CD4-positive, alpha-beta T cell treated with Interleukin-6 for 4 hours (primary cell): ENCODE results near the gene PBX2.
"Not testable (repeated sequence)": the region's sequence is repeated elsewhere in the genome, so short reads cannot be mapped to it uniquely, and the experiment has no call there.

Experiments
- DNase-seq: peaks from one replicate; pipeline ENCODE4 v3.0.0-alpha.2; 2020; ENCODE audit warnings: mixed read lengths

The PBX2 gene

DNA sequence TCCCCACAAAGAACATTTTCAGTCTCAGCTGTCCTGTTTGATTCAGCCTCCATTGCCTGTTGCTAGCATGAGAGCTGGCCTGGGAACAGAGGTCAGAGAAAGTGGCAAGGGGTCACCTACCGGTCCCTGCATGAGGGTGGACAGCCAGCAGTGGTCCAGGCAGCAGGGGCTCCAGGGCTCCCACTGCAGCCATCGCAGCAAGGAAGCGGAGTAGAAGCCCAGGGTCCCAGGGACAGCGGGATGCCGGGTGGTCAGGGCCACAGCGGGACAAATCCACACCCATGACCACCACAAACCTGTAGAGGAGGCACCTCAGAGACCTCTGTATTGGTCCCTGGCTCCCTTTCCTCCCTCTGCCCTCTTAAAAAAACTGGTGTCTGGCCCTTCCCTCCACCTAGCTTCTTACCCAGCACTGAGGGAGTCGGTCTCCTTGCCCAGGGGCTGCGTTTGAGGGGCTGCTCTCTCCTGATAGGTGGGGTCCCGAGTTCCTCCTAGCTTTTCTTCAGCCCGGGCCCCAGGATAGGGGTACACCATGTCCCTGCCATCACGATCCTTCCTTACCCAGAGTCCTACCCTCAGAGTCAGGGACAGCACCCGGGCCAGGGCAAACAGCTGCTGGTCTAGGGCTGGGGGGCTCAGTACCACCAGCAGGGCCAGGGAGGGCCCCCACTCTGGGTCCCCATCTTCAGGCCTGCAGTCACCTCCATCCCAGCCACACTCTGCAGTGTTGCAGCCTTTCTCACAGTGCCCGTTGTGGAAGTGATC is 10.9 kb upstream of the PBX2 start:
- no peak for DNase-seq

DNA sequence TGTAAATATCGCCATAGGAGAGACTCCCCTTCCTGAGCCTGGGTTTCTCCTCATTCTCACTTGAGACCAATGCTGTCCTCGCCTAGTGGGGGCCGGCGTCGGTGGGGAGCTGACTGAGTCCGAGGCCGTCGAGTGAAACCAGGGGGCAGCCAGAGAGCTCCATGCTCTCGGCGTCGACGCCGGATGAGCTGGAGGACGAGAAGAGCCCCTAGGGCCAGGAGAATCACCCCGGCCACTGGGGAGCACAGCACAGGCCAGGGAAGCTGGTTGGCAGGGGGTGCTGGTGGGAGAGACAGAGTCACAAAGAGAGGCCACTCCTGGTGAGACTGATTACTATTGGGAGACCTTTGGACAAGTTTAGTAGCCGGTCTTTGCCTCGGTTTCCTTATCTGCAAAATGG is 8.9 kb upstream of the PBX2 start:
- no peak for DNase-seq

DNA sequence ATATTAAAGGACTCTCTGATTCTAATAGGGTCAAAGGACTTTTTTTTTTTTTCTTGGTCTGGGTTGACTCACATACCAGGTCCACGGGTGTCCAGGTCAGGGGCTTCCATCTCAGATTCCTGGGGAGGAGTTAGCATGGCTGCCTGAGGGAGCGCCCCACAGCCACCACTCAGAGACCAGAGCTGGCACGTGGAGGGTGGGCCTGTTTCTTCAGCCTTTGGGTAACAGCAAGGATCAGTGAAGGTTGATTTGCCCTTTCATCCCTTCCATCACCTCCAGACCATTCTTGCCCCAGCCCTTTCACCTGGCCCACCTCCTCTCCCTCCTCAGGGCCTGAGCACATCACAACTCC is 8.3 kb upstream of the PBX2 start:
- DNase-seq, result no peak

DNA sequence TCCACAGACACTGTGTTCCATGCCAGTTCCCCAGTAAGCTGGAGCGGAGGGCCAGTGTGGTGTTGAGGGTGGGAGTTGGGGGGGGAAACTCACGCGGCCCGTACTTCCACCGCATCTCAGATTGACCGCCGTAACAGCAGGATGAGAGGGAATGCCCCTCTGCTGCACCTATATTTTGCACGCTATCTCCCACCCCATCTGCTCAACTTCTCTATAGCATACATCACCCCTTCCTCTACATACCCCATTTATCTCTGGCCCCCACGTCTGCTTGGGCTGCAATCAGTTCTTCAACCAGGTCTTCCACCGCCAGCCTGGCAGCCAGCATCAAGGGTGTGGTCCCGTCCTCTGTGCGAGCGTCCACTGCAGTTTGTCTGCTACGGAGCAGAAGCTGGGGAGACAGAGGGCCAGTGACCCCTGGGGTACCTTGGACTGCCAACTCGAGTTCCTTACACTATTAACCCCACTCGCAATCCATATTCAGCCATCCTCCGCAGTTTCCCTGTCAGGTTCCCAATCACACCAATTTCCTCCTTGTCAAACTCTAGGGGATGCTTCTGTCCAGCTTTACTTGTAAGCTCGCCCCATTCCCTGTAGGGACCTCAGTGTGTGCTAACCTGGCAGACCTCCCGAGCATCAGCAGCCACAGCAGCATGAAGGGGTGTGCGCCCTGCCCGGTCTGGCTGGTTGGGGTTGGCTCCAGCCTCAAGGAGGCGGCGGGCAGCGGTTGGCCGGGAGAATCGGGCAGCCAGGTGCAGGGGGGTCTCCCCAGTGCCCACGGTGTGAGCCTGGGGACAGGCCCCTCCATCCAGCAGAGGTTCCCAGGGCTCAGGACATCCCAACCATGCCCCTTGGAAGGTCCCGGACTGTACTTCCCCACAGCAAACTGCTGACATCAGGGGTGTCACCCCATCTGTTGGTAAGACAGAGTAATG is 6.9 kb upstream of the PBX2 start:
- no peak for DNase-seq

DNA sequence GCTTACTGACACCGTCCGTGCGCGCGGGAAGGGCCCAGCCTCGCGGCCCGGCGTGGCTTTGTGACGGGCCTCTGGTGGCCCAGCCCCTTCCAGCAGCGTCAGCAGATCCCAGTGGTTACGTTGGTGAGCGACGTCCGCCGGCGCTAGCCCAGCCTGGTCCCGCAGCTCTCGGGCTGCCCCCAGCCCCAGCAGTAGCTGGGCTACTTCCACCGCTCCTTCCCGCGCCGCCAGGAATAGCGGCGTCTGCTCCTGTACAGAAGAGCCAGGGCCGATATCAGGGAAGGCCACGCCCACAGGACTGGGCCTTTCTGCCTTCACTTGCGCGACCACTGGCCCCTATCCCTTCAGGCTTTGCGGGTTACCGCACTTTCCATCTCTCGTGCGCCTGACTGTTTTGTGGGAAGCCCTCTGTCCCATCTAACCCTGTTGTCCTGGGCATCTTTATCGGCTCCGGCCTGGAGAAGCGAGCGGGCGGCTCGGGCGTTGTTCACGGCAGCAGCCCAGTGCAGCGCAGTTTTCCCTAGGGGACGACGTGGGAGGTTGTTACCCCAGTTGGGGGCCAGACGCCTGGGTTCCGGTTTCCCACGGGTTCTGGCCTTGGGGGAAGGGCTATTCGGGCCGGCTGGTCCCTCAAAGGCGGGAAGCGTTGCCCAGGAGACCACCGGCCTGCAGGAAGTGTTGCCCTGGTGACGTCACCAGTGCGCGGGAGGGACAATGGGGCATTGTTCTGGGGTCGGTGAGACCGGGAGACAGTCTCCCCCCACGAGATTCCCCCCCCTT is 6.1 kb upstream of the PBX2 start:
- DNase-seq, result peak; percentile 61

DNA sequence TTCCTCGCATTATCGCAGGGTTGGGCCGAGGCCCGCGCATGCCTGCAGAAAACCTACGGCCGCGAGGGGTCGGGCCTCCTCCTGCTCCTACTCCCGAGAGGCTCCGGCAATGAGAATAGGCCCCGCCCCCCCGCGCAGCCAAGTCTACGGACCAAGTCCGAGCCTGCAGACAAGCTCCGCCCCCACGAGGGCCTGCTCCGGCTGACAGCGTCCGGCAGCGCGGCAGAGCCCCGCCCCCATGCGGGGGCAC is 5.6 kb upstream of the PBX2 start:
- peak; percentile 100 for DNase-seq

DNA sequence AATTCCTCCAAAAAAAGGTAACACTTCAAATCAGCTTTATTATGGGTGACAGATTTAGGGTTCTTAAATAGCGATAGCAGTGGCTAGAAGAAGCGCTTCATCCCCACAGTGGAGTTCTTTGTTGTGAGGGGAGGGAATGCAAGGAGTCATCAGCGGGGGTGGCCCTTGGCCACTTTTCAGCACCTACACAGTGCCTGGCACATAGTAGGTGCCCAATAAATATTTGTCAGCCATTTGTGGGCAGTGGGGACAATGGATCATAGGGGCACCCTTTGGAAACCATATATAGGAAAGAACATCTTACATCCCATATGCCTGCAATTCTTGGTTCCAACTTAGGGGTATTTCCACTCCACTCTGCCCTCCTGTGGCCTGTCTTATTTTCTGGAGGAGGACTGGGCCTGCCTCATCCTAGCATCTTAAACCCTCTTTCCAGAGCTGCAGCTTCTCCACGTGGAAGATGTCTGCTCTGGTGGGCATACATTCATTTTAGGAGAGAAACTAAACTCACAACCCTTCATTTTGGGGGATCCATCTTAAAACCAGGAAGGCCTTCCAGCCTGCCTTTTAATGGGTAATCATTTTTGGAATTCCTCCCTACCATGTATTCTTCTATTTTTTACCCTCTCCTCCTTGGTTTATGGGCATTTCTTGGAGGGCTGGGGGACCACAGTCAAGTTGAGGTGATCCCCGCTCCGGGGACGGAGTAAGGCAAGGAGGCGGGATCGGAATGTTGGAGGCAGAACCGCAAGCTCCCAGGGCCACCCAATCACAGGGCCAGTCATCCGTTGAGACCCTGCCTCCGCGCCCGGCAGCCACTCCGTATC is 5.0 kb upstream of the PBX2 start:
- peak; percentile 40 for DNase-seq

DNA sequence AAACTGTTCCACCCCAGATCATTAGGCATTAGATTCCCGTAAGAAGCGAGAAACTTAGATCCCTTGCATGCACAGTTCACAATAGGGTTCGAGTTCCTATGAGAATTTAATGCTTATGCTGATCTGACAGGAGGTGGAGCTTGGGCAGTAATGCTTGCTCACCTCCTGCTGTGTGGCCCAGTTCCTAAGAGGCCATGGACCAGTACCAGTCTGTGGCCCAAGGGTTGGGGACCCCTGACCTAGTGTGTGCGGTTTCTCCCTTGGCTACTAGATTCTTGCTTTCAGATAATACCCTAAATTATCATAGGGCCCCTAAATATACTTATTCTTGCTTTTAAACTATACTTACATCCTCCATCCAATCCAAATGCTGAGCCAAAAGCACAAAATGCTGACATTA is 4.4 kb upstream of the PBX2 start:
- DNase-seq, result no peak

DNA sequence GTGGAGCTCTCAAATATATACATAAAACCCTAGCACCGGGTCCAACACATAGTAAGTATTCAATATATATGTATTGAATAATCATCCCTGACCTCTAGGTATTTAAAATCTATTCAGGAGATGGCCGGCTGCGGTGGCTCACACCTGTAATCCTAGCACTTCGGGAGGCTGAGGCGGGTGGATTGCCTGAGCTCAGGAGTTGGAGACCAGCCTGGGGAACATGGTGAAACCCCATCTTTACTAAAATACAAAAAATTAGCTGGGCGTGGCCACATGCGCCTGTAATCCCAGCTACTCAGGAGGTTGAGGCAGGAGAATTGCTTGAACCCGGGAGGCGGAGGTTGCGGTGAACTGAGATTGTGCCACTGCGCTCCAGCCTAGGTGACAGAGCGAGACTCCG is 3.1 kb upstream of the PBX2 start:
- DNase-seq, result not testable (repeated sequence)

DNA sequence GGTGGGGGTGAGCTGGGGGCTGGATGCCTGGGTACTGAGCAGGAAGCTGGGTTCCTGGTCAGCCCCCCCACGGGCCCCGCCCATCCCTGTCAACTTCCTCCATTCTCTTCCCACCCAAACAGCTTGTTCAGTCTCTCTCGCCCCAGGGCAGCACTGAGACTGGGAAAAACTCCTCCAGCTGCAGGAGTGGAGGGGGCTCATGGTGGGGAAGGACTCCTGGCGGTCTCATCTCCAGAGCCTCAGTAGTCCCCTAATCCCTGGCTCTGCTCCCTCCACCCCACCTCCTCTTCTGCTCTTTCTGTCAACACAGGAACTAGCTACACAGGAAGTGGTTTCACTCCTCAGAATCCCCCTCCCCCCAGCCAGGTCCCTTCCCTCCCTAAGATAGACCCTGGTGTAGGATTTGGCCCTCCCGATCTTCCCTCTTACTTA is 2.6 kb upstream of the PBX2 start, which contains the start of gene GPSM3:
TSS of gene GPSM3 (minus strand) at position 36 of the 432 bp plus-strand sequence. CDS start 130 bp downstream, outside the sequence.
- DNase-seq, result peak; percentile 79

DNA sequence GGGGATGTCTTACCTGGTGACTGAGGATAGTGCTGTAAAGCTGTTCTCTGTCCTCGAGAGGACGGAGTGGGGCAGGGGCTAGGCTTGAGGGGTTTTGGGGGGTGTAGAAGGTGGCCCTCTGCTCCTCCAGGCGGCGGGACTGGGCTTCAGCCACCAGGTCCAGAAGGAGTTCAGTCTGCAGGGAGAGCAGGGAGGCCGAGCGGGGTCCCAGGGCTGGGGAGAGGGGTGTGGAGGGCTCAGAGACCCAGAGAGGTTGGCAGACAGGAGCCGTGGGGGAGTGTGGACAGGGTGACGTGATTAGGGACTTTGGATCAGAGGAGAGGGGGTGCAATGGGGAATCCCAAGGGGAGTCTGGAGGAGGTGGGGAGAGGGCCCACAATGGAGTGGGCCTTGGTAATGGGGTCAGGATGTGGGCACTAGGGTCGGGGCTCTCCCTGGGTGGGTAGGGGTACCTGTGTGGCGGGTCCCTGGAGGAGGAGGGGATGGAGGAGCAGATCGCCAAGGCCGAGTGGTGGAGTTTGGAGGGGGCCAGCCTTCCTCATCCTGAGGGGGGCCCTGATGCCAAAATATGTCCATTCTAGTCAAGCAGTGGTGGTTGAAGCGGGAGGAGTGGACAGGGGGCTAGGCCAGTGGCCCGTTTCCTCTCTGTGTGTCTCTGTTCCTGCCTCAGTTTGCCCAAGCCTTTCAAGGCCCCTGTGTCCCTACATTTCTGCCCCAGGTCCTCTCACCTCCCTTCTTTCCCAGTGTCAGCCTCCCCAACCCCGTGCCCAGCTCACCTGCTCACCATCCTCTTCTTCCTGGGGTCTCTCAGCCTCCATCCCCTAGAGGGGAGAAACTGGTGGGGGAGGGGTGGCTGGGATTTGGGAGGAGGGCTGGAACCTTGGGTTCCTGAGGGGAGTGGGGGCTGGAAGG is 1.9 kb upstream of the PBX2 start:
- no peak for DNase-seq

DNA sequence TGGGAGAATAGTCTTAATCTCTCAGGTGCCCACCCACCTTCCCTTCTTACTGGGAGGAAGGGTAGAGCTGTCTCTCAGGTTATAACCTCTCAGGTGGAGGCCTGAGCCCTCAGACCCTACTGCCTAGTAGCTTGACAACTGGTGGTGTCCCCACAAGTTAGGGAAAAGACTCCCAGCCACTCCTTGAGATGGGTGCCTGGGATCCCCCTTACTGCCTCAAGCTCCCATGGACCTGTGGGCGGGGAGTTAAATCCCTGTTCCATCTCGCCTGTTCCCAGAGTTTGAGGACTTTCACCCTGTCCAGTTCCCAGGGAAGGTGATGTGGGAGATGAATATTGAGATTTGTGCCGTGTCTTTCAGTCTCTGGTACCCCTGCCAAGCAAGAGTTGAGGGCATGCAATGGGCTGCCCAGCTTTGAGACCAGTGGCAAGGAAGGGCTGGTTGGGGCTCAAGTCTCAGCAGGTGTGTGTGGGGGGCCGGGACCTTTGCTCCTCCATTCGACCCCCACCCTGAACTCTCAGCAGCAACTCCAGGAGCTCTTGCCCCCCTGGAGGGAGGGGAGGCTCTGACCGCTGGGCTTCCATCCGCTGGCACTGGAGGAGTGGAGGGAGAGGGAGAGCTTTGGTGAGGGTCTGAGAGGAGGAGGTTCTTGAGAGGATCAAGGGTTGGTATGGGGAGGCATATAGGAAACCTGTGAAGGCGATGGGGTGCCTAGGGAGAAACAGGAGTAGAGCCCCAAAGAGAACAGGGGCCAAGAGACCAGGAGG is 1.1 kb upstream of the PBX2 start:
- no peak for DNase-seq

DNA sequence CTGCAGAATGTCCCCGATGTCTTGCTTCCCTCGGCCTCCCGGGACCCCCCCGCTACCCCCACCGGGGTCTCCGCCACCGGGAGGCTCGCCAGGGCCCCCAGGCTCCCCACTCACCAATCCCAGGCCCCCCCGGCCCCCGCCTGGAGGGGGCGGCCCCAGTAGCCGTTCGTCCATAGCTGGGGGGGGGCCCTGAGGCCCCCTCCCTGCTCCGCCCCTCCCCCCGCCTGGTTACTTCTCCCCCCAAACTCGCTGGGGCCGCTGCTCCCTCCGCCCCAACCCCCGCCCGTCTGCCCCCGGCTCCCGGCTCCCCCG is 304 bp downstream of the PBX2 start:
- DNase-seq, result no peak

DNA sequence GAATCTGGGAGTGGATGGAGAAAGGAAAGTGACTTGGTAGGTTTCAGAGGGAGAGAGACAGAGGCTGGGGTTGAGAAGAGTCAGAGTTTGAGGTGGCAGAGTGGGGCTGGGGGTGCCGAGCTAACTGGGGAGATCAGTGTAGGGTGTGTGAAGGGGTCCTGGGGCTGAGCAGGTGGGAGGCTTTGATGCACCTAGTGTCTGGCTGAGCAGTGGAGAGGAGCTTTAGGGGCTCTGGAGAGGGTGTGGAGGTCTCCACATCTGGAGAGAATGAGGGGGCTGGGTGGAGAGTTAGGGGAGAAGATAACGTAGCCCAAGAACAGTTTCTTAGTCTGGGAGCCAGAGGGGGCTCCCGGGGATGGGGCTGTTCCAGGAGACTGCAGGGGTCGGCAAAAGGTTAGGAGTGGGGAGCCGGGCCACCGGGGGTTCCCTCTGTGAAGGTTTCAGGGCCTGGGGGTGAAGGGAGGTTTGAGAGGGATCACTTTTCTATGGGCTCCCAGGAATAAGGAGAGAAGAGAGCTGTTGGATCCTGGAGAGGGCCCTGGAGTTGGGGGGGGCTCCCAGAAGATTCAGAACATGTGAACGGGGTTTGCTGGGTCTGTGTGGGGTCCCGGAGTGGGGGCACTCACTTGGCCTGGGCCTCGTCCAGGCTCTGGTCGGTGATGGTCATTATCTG is 797 bp downstream of the PBX2 start:
- DNase-seq, result no peak

DNA sequence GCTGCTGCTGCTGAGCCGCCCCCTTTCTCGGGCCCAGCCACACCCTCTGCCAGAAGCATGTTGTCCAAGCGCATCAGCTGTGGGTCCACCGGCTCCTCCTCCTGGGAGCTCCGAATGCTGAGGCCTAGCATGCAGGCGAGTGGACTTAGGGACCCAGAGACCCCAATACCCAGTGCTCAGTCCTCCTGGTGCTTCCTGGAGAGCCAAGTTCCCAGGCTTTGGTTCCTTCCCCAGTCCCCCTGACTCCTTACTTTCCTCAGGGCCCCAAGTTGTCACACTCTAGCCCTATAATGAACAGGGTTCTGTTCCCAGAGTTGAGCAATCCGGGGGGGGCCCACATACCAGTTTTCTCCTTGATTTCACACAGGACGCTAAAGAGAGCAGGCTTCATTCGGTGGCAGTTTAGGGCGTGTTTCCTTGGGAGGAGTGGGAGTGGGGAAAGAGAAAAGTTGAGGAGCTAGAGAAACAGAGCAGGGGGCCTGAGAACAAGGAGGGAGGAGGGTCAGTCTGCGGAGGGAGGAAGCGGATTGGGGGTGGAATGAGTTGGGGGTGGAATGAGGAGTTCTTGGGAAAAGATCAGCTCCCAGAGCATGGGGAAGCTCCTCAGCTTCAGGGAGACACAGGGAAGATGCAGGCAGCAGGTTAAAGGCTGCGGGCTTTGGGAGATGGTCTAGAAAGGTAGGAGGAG is 1.5 kb downstream of the PBX2 start:
- no peak for DNase-seq

DNA sequence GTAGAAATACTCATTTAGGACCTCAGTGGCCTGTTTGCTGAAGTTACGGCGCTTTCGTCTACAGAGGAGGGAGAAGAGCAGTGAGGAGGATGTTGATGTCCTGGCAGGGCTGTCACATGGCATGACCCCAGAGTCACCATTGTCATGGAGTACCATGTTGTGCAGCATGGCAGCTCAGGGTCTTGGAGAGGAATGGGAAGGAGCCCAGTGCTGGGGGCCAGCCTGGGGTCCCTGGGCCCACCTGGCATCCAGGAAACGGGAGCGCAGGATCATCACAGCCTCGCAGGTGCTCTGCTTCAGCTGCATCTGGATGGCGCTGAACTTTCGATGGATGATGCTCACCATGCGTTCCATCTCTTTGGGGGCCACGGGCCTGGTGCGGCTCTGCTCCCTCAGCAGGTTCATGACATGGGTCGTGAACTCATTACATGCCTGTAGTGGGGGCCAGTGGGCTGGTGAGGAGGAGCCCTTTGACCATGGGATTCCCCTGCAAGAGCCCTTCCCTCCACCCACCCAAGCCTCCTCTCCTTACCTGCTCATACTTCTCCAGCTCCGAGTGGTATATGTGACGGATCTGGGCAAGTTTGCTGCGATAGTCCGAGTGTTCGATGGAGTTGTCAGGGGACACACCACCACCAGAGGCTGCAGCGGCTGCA is 2.1 kb downstream of the PBX2 start:
- DNase-seq, result not testable (repeated sequence)

DNA sequence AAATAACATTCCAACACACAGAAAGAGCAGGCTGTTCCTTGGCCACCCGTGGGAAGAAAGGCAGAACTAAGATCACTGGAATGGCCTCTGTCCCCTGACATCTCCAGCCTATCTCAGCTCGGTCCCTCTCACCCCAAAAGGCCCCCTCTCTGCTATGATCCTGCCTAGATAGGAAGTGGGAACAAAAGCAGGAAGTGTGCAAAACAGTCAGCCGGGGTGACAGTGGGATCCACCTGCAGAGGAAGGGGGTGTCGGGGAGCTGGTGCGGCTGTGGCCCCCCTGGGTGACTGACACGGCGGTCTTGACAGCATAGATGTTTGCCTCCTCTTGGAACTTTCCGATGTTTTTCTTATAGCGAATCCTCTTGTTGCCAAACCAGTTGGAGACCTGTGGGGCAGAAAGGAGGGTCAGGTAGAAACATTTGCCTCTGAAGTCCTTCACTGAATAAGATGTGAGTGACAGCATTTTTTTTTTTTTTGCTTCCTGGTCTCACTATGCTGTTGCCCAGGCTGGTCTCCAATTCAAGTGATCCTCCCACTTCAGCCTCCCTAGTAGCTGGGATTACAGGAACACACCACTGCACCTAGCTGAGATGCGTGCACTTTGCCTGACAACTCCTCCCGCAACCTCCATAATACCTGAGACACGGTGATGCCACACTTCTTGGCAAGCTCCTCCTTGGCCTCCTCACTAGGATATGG is 2.8 kb downstream of the PBX2 start:
- DNase-seq, result no peak

DNA sequence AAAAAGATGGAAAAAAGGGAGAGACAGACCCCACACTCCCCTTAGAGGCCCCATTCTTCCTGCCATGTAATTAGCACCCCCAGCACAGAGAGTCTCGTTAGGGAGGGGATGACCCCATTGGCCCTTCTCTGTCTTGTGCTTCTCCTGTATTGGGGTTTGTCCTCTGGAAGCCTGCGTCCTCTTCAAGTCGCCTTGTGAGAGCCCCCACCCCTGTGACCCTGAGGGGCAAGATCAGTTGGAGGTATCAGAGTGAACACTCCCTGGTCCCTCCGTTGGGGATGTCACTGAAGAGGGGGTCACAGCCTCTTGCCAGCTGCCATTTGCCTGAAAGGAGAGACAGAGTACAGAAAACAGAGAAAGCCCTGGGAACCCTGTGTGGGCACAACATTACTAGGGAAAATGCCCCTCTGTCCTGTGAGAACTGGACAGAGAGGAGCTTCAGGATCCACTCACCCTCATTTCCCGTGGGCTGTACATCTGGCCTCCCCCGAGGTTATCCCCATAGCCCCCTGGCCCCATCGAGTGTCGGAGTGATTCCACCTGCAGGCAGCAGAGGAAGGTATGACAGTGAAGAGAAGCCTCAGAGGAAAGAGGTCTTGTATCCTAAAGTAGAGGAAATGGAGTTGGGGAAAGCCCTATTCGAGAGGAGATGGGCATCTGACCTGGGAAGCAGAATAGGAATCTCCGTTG is 3.7 kb downstream of the PBX2 start:
- not testable (repeated sequence) for DNase-seq
